Measurements from ENCODE around the gene ADAD2. TPM values are rescaled to one million over a fixed set of nuclear protein-coding genes. Genes with fewer than 3 reads are reported as not detected.

ADAD2 gene
- total RNA-seq, 1 donor from 2014 or later = 0.87 TPM

GRCh38 chr16:84186685-84187437, 4.1 kb upstream of the ADAD2 start, which contains the start of gene TAF1C:
Gene TAF1C, minus strand, starts transcription at chr16:84187057. Its CDS starts 2,069 bp downstream, at chr16:84184988.
- H3K27ac Mint-ChIP-seq (ENCODE audit: unreplicated experiment) = peak within 1 kb of the TSS; percentile 64
- TF ChIP-seq CTCF (IDR thresholded peaks at IDR 0.05; ENCODE audit: unreplicated experiment) = peak; percentile 93
- H3K9me3 Mint-ChIP-seq (ENCODE audit: unreplicated experiment) = no peaks in the 10 kb centered on the region
- H3K27me3 Mint-ChIP-seq (ENCODE audit: unreplicated experiment) = no peaks in the 10 kb centered on the region
- H3K4me1 Mint-ChIP-seq (ENCODE audit: unreplicated experiment) = peaks cover 17% of the 10 kb centered on the region
- peaks cover 15% of the 10 kb centered on the region for H3K36me3 Mint-ChIP-seq (ENCODE audit: low read depth, unreplicated experiment)
- peak within 1 kb of the TSS; percentile 95 for H3K4me3 Mint-ChIP-seq (ENCODE audit: unreplicated experiment)
- DNase-seq (ENCODE audit: low spot score) = peak; percentile 94

- no peak for DNase-seq (ENCODE audit: low spot score)
- no peak overlapping the region for H3K27ac Mint-ChIP-seq (ENCODE audit: unreplicated experiment)
- TF ChIP-seq CTCF (IDR thresholded peaks at IDR 0.05; ENCODE audit: unreplicated experiment) = no peak
- no peak overlapping the region for H3K4me3 Mint-ChIP-seq (ENCODE audit: unreplicated experiment)
- H3K36me3 Mint-ChIP-seq (ENCODE audit: low read depth, unreplicated experiment) = no peaks in the 10 kb centered on the region
- H3K27me3 Mint-ChIP-seq (ENCODE audit: unreplicated experiment) = no peaks in the 10 kb centered on the region
- peaks cover 17% of the 10 kb centered on the region for H3K4me1 Mint-ChIP-seq (ENCODE audit: unreplicated experiment)
- no peaks in the 10 kb centered on the region for H3K9me3 Mint-ChIP-seq (ENCODE audit: unreplicated experiment)
Observed at GRCh38 chr16:84191466-84191865, 509 bp downstream of the ADAD2 start.

GRCh38 chr16:84193480-84193879, 2.5 kb downstream of the ADAD2 start:
- no peak for DNase-seq (ENCODE audit: low spot score)
- peaks cover 17% of the 10 kb centered on the region for H3K4me1 Mint-ChIP-seq (ENCODE audit: unreplicated experiment)
- no peaks in the 10 kb centered on the region for H3K9me3 Mint-ChIP-seq (ENCODE audit: unreplicated experiment)
- H3K4me3 Mint-ChIP-seq (ENCODE audit: unreplicated experiment) = no peak overlapping the region
- H3K27ac Mint-ChIP-seq (ENCODE audit: unreplicated experiment) = no peak overlapping the region
- no peak for TF ChIP-seq CTCF (IDR thresholded peaks at IDR 0.05; ENCODE audit: unreplicated experiment)
- peaks cover 3% of the 10 kb centered on the region for H3K27me3 Mint-ChIP-seq (ENCODE audit: unreplicated experiment)
- H3K36me3 Mint-ChIP-seq (ENCODE audit: low read depth, unreplicated experiment) = no peaks in the 10 kb centered on the region

GRCh38 chr16:84194018-84194417, 3.1 kb downstream of the ADAD2 start:
- H3K4me1 Mint-ChIP-seq (ENCODE audit: unreplicated experiment) = peaks cover 17% of the 10 kb centered on the region
- H3K4me3 Mint-ChIP-seq (ENCODE audit: unreplicated experiment) = no peak overlapping the region
- no peaks in the 10 kb centered on the region for H3K36me3 Mint-ChIP-seq (ENCODE audit: low read depth, unreplicated experiment)
- peaks cover 4% of the 10 kb centered on the region for H3K27me3 Mint-ChIP-seq (ENCODE audit: unreplicated experiment)
- no peak overlapping the region for H3K27ac Mint-ChIP-seq (ENCODE audit: unreplicated experiment)
- DNase-seq (ENCODE audit: low spot score) = no peak
- H3K9me3 Mint-ChIP-seq (ENCODE audit: unreplicated experiment) = no peaks in the 10 kb centered on the region
- TF ChIP-seq CTCF (IDR thresholded peaks at IDR 0.05; ENCODE audit: unreplicated experiment) = no peak

- H3K36me3 Mint-ChIP-seq (ENCODE audit: low read depth, unreplicated experiment) = no peaks in the 10 kb centered on the region
- DNase-seq (ENCODE audit: low spot score) = no peak
- H3K4me1 Mint-ChIP-seq (ENCODE audit: unreplicated experiment) = peaks cover 17% of the 10 kb centered on the region
- no peak for TF ChIP-seq CTCF (IDR thresholded peaks at IDR 0.05; ENCODE audit: unreplicated experiment)
- H3K4me3 Mint-ChIP-seq (ENCODE audit: unreplicated experiment) = no peak overlapping the region
- H3K27me3 Mint-ChIP-seq (ENCODE audit: unreplicated experiment) = peaks cover 4% of the 10 kb centered on the region
- no peaks in the 10 kb centered on the region for H3K9me3 Mint-ChIP-seq (ENCODE audit: unreplicated experiment)
- H3K27ac Mint-ChIP-seq (ENCODE audit: unreplicated experiment) = peak overlapping the region; percentile 18
Observed at GRCh38 chr16:84194470-84195200, 3.7 kb downstream of the ADAD2 start.
